ENCODE data around the gene RAPGEF4.

Gene RAPGEF4

GRCh38 chr2:172993139-172993538, 257.5 kb downstream of the RAPGEF4 start:
- Histone ChIP-seq H3K36me3 (ENCODE audit: insufficient read depth) (no peaks in the 10 kb centered on the region), H2AFZ (ENCODE audit: low read depth) (no peak overlapping the region), H3K9ac (no peak overlapping the region), H3K4me3 (IDR thresholded peaks at IDR 0.05; ENCODE audit: insufficient read depth, low read depth, low read length) (no peak overlapping the region), H3K4me1 (ENCODE audit: low read depth, poor library complexity, severe bottlenecking) (no peaks in the 10 kb centered on the region), H3K27ac (no peak overlapping the region), H3K79me2 (ENCODE audit: insufficient read depth, low read depth) (no peaks in the 10 kb centered on the region), H4K20me1 (ENCODE audit: insufficient read depth) (no peaks in the 10 kb centered on the region), H3K4me2 (no peak overlapping the region), H3K27me3 (ENCODE audit: insufficient read depth, low read depth) (no peaks in the 10 kb centered on the region)
- TF ChIP-seq CTCF (conservative IDR thresholded peaks at IDR 0.05; ENCODE audit: low read depth, low read length): no peak

- H3K9ac ChIP-seq: no peak overlapping the region
These were observed 258.5 kb downstream of the RAPGEF4 start for GRCh38 chr2:172993931-172994717.

GRCh38 chr2:172994864-172995263, 259.2 kb downstream of the RAPGEF4 start:
- Histone ChIP-seq H3K9ac (no peak overlapping the region), H3K79me2 (ENCODE audit: insufficient read depth, low read depth) (no peaks in the 10 kb centered on the region), H3K36me3 (ENCODE audit: insufficient read depth) (no peaks in the 10 kb centered on the region), H2AFZ (ENCODE audit: low read depth) (no peak overlapping the region), H3K4me1 (ENCODE audit: low read depth, poor library complexity, severe bottlenecking) (no peaks in the 10 kb centered on the region), H4K20me1 (ENCODE audit: insufficient read depth) (no peaks in the 10 kb centered on the region), H3K27ac (no peak overlapping the region), H3K4me3 (IDR thresholded peaks at IDR 0.05; ENCODE audit: insufficient read depth, low read depth, low read length) (no peak overlapping the region), H3K4me2 (no peak overlapping the region), H3K27me3 (ENCODE audit: insufficient read depth, low read depth) (no peaks in the 10 kb centered on the region)
- TF ChIP-seq CTCF (conservative IDR thresholded peaks at IDR 0.05; ENCODE audit: low read depth, low read length): no peak

More at GRCh38 chr2:172993931-172994717, 258.5 kb downstream of the RAPGEF4 start:
- Histone ChIP-seq H4K20me1 (ENCODE audit: insufficient read depth) (no peaks in the 10 kb centered on the region), H3K4me2 (no peak overlapping the region), H3K27me3 (ENCODE audit: insufficient read depth, low read depth) (no peaks in the 10 kb centered on the region), H3K36me3 (ENCODE audit: insufficient read depth) (no peaks in the 10 kb centered on the region), H3K4me1 (ENCODE audit: low read depth, poor library complexity, severe bottlenecking) (no peaks in the 10 kb centered on the region), H3K27ac (no peak overlapping the region), H3K79me2 (ENCODE audit: insufficient read depth, low read depth) (no peaks in the 10 kb centered on the region), H3K4me3 (IDR thresholded peaks at IDR 0.05; ENCODE audit: insufficient read depth, low read depth, low read length) (no peak overlapping the region), H2AFZ (ENCODE audit: low read depth) (no peak overlapping the region)
- TF ChIP-seq CTCF (conservative IDR thresholded peaks at IDR 0.05; ENCODE audit: low read depth, low read length): no peak

- H3K79me2 ChIP-seq (ENCODE audit: insufficient read depth, low read depth): no peaks in the 10 kb centered on the region
- no peak overlapping the region for H3K4me2 ChIP-seq
- no peaks in the 10 kb centered on the region for H3K27me3 ChIP-seq (ENCODE audit: insufficient read depth, low read depth)
- no peak for TF ChIP-seq CTCF (conservative IDR thresholded peaks at IDR 0.05; ENCODE audit: low read depth, low read length)
- H4K20me1 ChIP-seq (ENCODE audit: insufficient read depth): no peaks in the 10 kb centered on the region
- no peak overlapping the region for H3K9ac ChIP-seq
- no peak overlapping the region for H3K27ac ChIP-seq
- H3K4me3 ChIP-seq (IDR thresholded peaks at IDR 0.05; ENCODE audit: insufficient read depth, low read depth, low read length): no peak overlapping the region
- H3K4me1 ChIP-seq (ENCODE audit: low read depth, poor library complexity, severe bottlenecking): no peaks in the 10 kb centered on the region
- H3K36me3 ChIP-seq (ENCODE audit: insufficient read depth): no peaks in the 10 kb centered on the region
- no peak overlapping the region for H2AFZ ChIP-seq (ENCODE audit: low read depth)
These were observed 259.9 kb downstream of the RAPGEF4 start for GRCh38 chr2:172995323-172996244.

Data from KMS-11 (cell line).